RWPE2 (cell line): ENCODE data around the gene SPO11.

Source experiments
- ATAC-seq: fragments of 200-7000 bp; cut with Tn5 transposase; 3 replicates; pipeline ENCODE4 v1.9.1; 2021; ENCODE audit warnings: low read depth
- DNase-seq: peaks from one replicate; pipeline ENCODE4 v3.0.0-alpha.2; 2020; ENCODE audit warnings: low spot score
- H3K27ac ChIP-seq: fragments of 450-650 bp; 2 replicates; pipeline ENCODE4 v1.5.1; 2017; ENCODE audit warnings: mild to moderate bottlenecking; ENCODE audit not compliant: poor library complexity, severe bottlenecking
- H3K27me3 ChIP-seq: fragments of 250-450 bp; sonication (Bioruptor Pico); 2 replicates; pipeline ENCODE4 v1.5.1; 2021; ENCODE audit warnings: mild to moderate bottlenecking, moderate library complexity; ENCODE audit not compliant: insufficient read depth, poor library complexity, severe bottlenecking
- H3K36me3 ChIP-seq: fragments of 250-450 bp; sonication (Bioruptor Pico); 2 replicates; pipeline ENCODE4 v1.5.1; 2020; ENCODE audit warnings: low read depth, mild to moderate bottlenecking, moderate library complexity
- H3K4me1 ChIP-seq: fragments of 250-450 bp; sonication (Bioruptor Pico); 2 replicates; pipeline ENCODE4 v1.5.1; 2021; ENCODE audit warnings: mild to moderate bottlenecking, moderate library complexity; ENCODE audit not compliant: insufficient read depth, poor library complexity, severe bottlenecking
- H3K4me3 ChIP-seq: fragments of 250-450 bp; sonication (Bioruptor Pico); 2 replicates; pipeline ENCODE4 v1.5.1; 2021; ENCODE audit warnings: mild to moderate bottlenecking, moderate library complexity; ENCODE audit not compliant: severe bottlenecking
- H3K9me3 ChIP-seq: fragments of 250-450 bp; sonication (Bioruptor Pico); 2 replicates; pipeline ENCODE4 v1.5.1; 2021; ENCODE audit warnings: mild to moderate bottlenecking, moderate library complexity; ENCODE audit not compliant: severe bottlenecking
- TF ChIP-seq, protein P1 (sequence below): fragments of 450-650 bp; IDR thresholded peaks from one replicate; pipeline ENCODE4 v1.5.1; 2017; ENCODE audit warnings: mild to moderate bottlenecking, moderate library complexity; ENCODE audit not compliant: poor library complexity, severe bottlenecking

The SPO11 gene

DNA sequence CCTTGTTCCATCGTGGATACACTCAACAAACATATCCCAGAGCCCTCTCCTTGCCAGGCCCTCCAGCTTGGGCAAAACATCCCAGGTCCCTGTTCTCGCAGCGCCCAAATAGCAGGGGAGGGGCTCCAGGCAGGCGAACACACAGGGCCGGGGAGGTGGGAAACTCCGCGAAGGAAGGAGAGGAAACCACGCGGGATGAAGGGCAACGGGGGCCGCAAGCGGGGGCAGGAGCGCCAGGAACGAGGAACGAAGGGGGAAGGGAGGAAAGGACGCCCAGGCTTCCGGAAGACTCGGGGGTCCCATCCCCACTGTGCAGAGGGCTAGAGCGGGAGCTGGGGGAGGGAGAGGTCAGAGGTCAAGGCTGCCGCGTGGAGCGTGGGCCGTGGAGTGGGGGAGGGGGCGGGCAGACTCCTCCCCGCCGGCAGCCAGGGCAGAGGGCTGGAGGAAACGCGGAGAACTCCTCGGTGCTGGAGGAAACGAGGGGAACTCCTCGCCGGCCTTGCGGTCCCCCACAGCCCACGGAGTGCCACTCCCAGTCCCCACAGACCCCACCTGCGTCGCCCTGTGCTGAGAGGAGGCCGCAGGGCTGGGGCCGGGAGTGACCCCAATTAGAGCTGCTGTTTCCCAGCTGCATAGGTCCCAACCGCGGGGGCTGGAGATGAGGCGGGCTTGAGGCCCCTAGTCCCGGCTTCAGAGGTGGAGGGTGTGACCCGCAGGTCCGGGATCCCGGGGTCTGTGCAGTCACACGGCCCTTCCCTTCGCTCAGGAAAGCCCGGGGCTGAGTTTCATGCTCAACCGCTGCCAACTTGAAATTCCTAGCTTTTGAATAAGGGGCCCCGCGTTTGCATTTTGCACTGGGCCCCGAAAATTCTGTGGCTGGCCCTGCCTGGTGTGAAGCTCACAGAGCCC lies 60.3 kb downstream of the SPO11 start:
- H3K9me3 ChIP-seq, result no peaks in the 10 kb centered on the region
- no peaks in the 10 kb centered on the region for H3K36me3 ChIP-seq
- no peak for ATAC-seq
- TF ChIP-seq, protein P1, sequence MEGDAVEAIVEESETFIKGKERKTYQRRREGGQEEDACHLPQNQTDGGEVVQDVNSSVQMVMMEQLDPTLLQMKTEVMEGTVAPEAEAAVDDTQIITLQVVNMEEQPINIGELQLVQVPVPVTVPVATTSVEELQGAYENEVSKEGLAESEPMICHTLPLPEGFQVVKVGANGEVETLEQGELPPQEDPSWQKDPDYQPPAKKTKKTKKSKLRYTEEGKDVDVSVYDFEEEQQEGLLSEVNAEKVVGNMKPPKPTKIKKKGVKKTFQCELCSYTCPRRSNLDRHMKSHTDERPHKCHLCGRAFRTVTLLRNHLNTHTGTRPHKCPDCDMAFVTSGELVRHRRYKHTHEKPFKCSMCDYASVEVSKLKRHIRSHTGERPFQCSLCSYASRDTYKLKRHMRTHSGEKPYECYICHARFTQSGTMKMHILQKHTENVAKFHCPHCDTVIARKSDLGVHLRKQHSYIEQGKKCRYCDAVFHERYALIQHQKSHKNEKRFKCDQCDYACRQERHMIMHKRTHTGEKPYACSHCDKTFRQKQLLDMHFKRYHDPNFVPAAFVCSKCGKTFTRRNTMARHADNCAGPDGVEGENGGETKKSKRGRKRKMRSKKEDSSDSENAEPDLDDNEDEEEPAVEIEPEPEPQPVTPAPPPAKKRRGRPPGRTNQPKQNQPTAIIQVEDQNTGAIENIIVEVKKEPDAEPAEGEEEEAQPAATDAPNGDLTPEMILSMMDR, result peak; percentile 26
- peaks cover 11% of the 10 kb centered on the region for H3K4me1 ChIP-seq
- no peaks in the 10 kb centered on the region for H3K27me3 ChIP-seq
- DNase-seq, result peak; percentile 89
- H3K4me3 ChIP-seq, result peak overlapping the region; percentile 27
- H3K27ac ChIP-seq, result peak overlapping the region; percentile 1

DNA sequence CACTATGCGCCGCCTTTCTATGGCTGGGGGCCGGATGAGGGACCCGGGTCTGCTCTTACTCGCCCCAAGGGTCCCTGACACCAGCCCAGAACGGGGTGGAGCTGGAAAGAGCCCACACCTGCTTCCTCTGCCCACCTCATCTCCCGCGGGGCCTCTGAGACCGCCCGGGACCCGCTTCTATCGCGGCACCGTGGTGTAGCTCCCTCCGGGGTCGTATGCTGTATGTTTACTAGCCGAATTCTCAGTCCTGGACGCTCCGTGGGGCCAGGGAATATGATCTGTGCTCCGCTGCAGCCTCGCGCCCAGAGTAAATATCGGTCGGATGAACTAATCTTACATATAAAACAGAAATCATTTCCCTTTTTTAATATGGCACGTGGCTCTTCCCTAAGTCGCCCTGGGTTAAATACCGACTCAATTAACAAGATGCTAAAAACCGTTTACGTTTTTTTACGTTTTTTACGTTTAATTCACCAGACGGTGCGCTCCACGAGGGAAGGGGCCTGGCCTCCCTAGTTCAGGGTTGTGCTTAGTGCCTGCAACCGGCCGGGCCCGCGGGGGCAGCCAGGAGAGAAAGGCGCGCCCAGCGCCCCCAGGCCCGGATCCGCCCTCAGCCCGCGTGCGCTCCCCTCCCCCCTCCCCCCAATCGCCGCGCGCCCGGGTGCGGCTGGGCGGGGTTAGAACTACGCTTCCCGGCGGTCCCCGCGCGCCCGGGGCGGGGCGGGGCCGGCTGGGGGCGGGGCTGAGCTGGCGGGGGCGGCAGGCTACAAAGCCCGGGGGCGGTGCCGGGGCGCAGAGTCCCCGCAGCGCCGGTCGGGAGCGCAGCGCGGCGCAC lies 61.2 kb downstream of the SPO11 start, which contains the start of gene RBM38:
Gene RBM38 (plus strand): TSS at position 793 of the 835 bp plus-strand sequence. CDS start 186 bp downstream, outside the sequence.
- Histone ChIP-seq H3K9me3 (no peaks in the 10 kb centered on the region), H3K4me3 (peak within 1 kb of the TSS; percentile 62), H3K27me3 (no peaks in the 10 kb centered on the region), H3K27ac (no peak within 1 kb of the TSS), H3K36me3 (no peaks in the 10 kb centered on the region), H3K4me1 (peaks cover 17% of the 10 kb centered on the region)
- TF ChIP-seq, protein P1, result no peak
- peak; percentile 60 for ATAC-seq
- DNase-seq, result peak; percentile 82

DNA sequence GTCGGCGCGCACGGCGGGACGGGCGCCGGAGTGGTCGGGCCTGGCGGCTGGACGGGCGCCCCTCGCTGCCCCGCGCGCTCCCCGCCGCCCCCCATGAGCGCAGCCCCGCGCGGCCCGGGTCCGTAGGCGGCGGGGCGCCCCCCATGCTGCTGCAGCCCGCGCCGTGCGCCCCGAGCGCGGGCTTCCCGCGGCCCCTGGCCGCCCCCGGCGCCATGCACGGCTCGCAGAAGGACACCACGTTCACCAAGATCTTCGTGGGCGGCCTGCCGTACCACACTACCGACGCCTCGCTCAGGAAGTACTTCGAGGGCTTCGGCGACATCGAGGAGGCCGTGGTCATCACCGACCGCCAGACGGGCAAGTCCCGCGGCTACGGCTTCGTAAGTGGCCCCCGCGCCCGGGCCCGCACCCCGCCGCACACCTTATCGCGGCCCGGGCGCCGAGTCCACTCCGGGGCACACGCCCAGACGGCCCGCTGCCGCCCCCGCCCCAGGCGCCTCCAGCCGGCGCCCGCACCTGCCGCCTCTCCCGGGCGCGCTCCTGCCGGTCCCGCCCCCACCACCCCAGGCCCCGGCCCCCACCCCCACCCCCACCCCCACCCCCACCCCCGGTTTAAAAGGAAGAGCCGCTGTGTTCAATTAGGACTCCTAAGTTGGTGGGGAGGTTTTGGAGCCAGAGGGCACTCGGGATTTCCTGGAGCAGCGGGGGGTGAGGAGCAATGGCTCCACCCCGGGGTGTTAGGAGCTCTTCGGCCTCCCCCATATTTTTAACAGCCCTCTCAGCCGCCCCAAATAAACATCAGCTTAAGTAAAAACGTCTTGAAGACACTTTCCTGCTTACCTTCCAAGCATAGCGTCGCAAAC lies 62.1 kb downstream of the SPO11 start:
- DNase-seq, result peak; percentile 86
- ATAC-seq, result no peak
- H3K9me3 ChIP-seq, result no peaks in the 10 kb centered on the region
- TF ChIP-seq, protein P1, result no peak
- H3K27ac ChIP-seq, result no peak overlapping the region
- H3K36me3 ChIP-seq, result peaks cover 6% of the 10 kb centered on the region
- H3K4me1 ChIP-seq, result peaks cover 20% of the 10 kb centered on the region
- H3K27me3 ChIP-seq, result no peaks in the 10 kb centered on the region
- H3K4me3 ChIP-seq, result peak overlapping the region; percentile 62

DNA sequence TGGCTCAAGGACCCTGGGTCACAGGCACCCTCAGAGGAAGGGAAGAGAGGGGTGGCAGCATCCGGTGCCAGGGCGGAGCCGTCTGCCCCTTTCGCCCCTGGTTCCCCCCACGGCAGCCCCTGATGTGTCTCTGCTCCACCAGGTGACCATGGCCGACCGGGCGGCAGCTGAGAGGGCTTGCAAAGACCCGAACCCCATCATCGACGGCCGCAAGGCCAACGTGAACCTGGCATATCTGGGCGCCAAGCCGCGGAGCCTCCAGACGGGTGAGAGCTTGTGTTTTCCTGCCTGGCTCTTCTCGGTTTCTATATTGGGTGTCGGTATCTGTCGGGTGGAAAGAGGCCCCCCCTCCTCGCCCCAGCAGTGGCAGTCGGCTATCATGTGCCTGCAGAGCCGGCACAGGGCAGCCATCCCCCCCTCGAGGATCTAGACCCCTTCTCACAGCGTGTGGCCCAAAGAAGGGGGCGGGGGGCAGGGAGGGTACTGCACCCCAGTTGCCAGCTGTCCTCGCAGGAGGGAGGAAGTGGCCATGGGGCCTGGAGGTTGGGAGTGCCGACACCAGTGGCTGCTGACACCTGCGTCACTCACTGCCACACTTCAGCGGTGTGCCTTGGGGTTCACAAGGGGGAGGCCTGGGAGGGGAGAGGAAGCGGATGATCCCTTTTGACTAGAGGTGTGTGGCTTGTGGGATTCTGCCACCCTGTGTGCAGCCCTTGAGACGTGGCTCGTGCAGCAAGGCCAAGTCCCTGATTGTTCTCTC lies 63.1 kb downstream of the SPO11 start:
- H3K4me3 ChIP-seq, result peak overlapping the region; percentile 62
- H3K9me3 ChIP-seq, result no peaks in the 10 kb centered on the region
- peaks cover 15% of the 10 kb centered on the region for H3K36me3 ChIP-seq
- peaks cover 20% of the 10 kb centered on the region for H3K4me1 ChIP-seq
- DNase-seq (peak; percentile 87), ATAC-seq (no peak)
- no peaks in the 10 kb centered on the region for H3K27me3 ChIP-seq
- TF ChIP-seq, protein P1, result no peak
- no peak overlapping the region for H3K27ac ChIP-seq
